ENCODE data around the gene DDX10.

- TF ChIP-seq SRF (IDR thresholded peaks at IDR 0.05; ENCODE audit: low read depth, low read length) (no peak), CTCF (IDR thresholded peaks at IDR 0.05; ENCODE audit: control extremely low read depth in 1 of 3, insufficient read depth in 1 of 3, low read depth in 1 of 3, low read length in 3 of 3) (no peak), POLR2A (IDR thresholded peaks at IDR 0.05; ENCODE audit: control extremely low read depth in 1 of 2, low read depth in 2 of 2, low read length in 2 of 2) (no peak), EZH2 (IDR thresholded peaks at IDR 0.05; ENCODE audit: low read depth, low read length, severe bottlenecking) (no peak), TBP (IDR thresholded peaks at IDR 0.05; ENCODE audit: low read depth, low read length) (no peak), RAD21 (IDR thresholded peaks at IDR 0.05 in 1 of 2, conservative IDR thresholded peaks at IDR 0.05 in 1 of 2; ENCODE audit: low read depth in 2 of 2, low read length in 2 of 2) (no peak), POLR2AphosphoS5 (IDR thresholded peaks at IDR 0.05; ENCODE audit: low read depth, low read length) (no peak), FOSL1 (IDR thresholded peaks at IDR 0.05; ENCODE audit: insufficient read depth, low read depth, low read length) (no peak), SIN3A (conservative IDR thresholded peaks at IDR 0.05 in 1 of 2, IDR thresholded peaks at IDR 0.05 in 1 of 2; ENCODE audit: low read depth in 1 of 2, low read length in 2 of 2) (no peak), YY1 (IDR thresholded peaks at IDR 0.05; ENCODE audit: low read depth, low read length) (no peak), SAP30 (IDR thresholded peaks at IDR 0.05; ENCODE audit: insufficient read depth, insufficient replicate concordance, low read length) (no peak), KDM1A (IDR thresholded peaks at IDR 0.05; ENCODE audit: borderline replicate concordance, low read length) (no peak), RFX5 (IDR thresholded peaks at IDR 0.05; ENCODE audit: borderline replicate concordance, low read depth, low read length) (no peak), USF2 (IDR thresholded peaks at IDR 0.05; ENCODE audit: low read length) (no peak)
These were observed 308.7 kb downstream of the DDX10 start for GRCh38 chr11:108973402-108974162.

All from H1 (cell line).